ENCODE data around the gene ALDH4A1. TPM values are rescaled to one million over a fixed set of nuclear protein-coding genes. Genes with fewer than 3 reads are reported as not detected.

ALDH4A1 gene
- total and polyA plus RNA-seq, 9 of the 15 experiments (the other 6 are each of a cell fraction or from before 2014, with no cell fraction given): 0.27 to 31.4 (median 16.6) TPM

- no peak for TF ChIP-seq CHD7 (IDR thresholded peaks at IDR 0.05; ENCODE audit: low read depth, low read length)
- no peak for TF ChIP-seq TOE1 (IDR thresholded peaks at IDR 0.05; ENCODE audit: borderline replicate concordance)
- TF ChIP-seq TOE1 (CRISPR knock-in tag; IDR thresholded peaks at IDR 0.05; ENCODE audit: borderline replicate concordance, low read depth): no peak
- no peak for TF ChIP-seq NR2C2 (CRISPR knock-in tag; IDR thresholded peaks at IDR 0.05)
- TF ChIP-seq NR2C2 (tag; IDR thresholded peaks at IDR 0.05): no peak
- TF ChIP-seq ZNF124 (CRISPR knock-in tag; IDR thresholded peaks at IDR 0.05): no peak
- peak; percentile 90 to 97 for TF ChIP-seq RAD21 (CRISPR knock-in tag; conservative IDR thresholded peaks at IDR 0.05 in 1 of 2, IDR thresholded peaks at IDR 0.05 in 1 of 2)
- no peak for TF ChIP-seq RHOXF2B (CRISPR knock-in tag; conservative IDR thresholded peaks at IDR 0.05)
- no peak for TF ChIP-seq ID3 (CRISPR knock-in tag; IDR thresholded peaks at IDR 0.05)
- TF ChIP-seq ID3 (tag; IDR thresholded peaks at IDR 0.05): no peak
- TF ChIP-seq BHLHE40 (IDR thresholded peaks at IDR 0.05; ENCODE audit: low read length): 0 out of 2 replicates have a peak, but pooled peaks have one; percentile 18
- TF ChIP-seq ZSCAN32 (CRISPR knock-in tag; IDR thresholded peaks at IDR 0.05): no peak
- TF ChIP-seq ZNF224 (CRISPR knock-in tag; IDR thresholded peaks at IDR 0.05): no peak
- no peak for TF ChIP-seq ZNF311 (CRISPR knock-in tag; IDR thresholded peaks at IDR 0.05)
- no peak for TF ChIP-seq ZNF197 (CRISPR knock-in tag; IDR thresholded peaks at IDR 0.05; ENCODE audit: low read depth)
- TF ChIP-seq CBFB (CRISPR knock-in tag; IDR thresholded peaks at IDR 0.05): no peak
- TF ChIP-seq GTF2A2 (tag; IDR thresholded peaks at IDR 0.05): no peak
Measured at GRCh38 chr1:18883636-18884418, 18.5 kb downstream of the ALDH4A1 start (continued).
